ENCODE measurements around the gene PTPN1.
"Not testable (repeated sequence)": the region's sequence is repeated elsewhere in the genome, so short reads cannot be mapped to it uniquely, and the experiment has no call there.

Gene PTPN1

GRCh38 chr20:50528804-50529351 is 18.7 kb downstream of the PTPN1 start:
- Histone ChIP-seq H3K9me3 (ENCODE audit: control insufficient read depth, low read length) (no peaks in the 10 kb centered on the region), H3K27me3 (ENCODE audit: control insufficient read depth, insufficient read depth, low read length) (no peaks in the 10 kb centered on the region), H3K9ac (ENCODE audit: low read length) (no peak overlapping the region), H3K36me3 (ENCODE audit: control insufficient read depth, insufficient read depth, low read length) (no peaks in the 10 kb centered on the region), H3K4me3 (ENCODE audit: low read length) (no peak overlapping the region), H3K4me1 (ENCODE audit: control insufficient read depth, insufficient read depth, low read length) (peaks cover 21% of the 10 kb centered on the region)

DNA sequence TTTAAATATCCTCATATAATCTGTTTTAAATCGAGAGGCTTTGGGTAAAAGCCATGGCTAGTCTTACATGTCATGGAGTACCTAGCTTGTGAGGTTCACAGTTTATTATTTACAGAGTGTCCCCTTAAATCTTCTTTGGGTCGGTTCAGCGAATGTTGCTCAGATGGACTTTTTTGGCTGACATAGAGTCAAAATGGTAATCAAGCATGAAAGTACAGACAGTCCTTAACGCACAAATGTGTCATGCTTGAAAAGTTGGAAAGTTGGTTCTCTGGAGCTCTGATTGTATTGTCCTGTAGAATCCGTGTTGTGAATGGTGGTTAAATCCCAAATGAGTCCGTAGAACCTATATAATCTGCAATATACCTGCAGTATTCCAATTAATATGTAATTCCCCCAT is 22.0 kb downstream of the PTPN1 start:
- no peaks in the 10 kb centered on the region for H3K27me3 ChIP-seq (ENCODE audit: control insufficient read depth, insufficient read depth, low read length)
- no peak overlapping the region for H3K4me3 ChIP-seq (ENCODE audit: low read length)
- H3K4me1 ChIP-seq (ENCODE audit: control insufficient read depth, insufficient read depth, low read length) = peaks cover 9% of the 10 kb centered on the region
- no peaks in the 10 kb centered on the region for H3K9me3 ChIP-seq (ENCODE audit: control insufficient read depth, low read length)
- no peaks in the 10 kb centered on the region for H3K36me3 ChIP-seq (ENCODE audit: control insufficient read depth, insufficient read depth, low read length)
- no peak overlapping the region for H3K9ac ChIP-seq (ENCODE audit: low read length)

DNA sequence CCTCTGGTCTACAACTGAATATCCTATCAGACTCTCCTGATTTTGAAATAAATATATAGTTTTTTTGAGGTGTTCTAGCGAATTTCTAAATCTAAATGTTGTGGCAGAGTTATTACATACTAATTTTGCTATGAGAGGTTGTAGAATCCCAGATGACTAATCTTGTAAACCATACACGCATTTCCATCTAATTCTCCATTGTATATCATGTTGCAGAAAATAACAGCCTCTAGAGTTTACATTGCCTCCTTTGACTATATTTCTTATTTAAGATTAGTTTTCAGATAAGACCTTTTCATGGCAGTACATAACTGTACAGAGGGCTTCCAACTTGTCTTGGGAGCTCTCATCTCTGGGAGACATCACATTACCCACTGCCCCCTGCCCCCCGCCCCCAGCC is 22.9 kb downstream of the PTPN1 start:
- Histone ChIP-seq H3K4me1 (ENCODE audit: control insufficient read depth, insufficient read depth, low read length) (peaks cover 6% of the 10 kb centered on the region), H3K4me3 (ENCODE audit: low read length) (no peak overlapping the region), H3K36me3 (ENCODE audit: control insufficient read depth, insufficient read depth, low read length) (no peaks in the 10 kb centered on the region)

DNA sequence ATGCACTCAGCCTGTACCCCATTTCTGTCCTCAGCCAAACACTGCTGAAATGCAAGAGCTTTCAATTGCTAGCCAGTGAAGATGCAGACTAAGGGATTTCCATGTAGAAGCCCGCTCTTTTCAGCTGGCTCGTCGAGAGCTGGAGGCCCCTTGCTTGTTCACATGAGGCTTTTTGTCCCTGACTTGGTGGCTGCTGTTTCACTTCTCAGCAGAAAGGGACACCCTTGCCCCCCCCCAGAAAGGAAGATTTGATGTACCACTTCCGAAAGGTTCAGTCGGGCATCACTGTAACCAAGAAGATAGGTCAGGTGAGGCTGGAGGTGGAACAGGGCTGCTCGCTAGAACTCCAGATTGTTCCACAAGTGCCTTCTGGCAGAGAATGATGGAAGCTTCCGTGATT is 23.3 kb downstream of the PTPN1 start:
- no peak overlapping the region for H3K9ac ChIP-seq (ENCODE audit: low read length)
- H3K9me3 ChIP-seq (ENCODE audit: control insufficient read depth, low read length) = no peaks in the 10 kb centered on the region
- H3K4me3 ChIP-seq (ENCODE audit: low read length) = no peak overlapping the region
- no peaks in the 10 kb centered on the region for H3K36me3 ChIP-seq (ENCODE audit: control insufficient read depth, insufficient read depth, low read length)
- H3K4me1 ChIP-seq (ENCODE audit: control insufficient read depth, insufficient read depth, low read length) = peaks cover 5% of the 10 kb centered on the region
- H3K27me3 ChIP-seq (ENCODE audit: control insufficient read depth, insufficient read depth, low read length) = no peaks in the 10 kb centered on the region

More for the DNA sequence above, 22.9 kb downstream of the PTPN1 start:
- Histone ChIP-seq H3K27me3 (ENCODE audit: control insufficient read depth, insufficient read depth, low read length) (no peaks in the 10 kb centered on the region), H3K9me3 (ENCODE audit: control insufficient read depth, low read length) (no peaks in the 10 kb centered on the region), H3K9ac (ENCODE audit: low read length) (no peak overlapping the region)

- Histone ChIP-seq H3K36me3 (ENCODE audit: control insufficient read depth, insufficient read depth, low read length) (no peaks in the 10 kb centered on the region), H3K27me3 (ENCODE audit: control insufficient read depth, insufficient read depth, low read length) (no peaks in the 10 kb centered on the region), H3K4me3 (ENCODE audit: low read length) (no peak overlapping the region), H3K9me3 (ENCODE audit: control insufficient read depth, low read length) (no peaks in the 10 kb centered on the region), H3K4me1 (ENCODE audit: control insufficient read depth, insufficient read depth, low read length) (peaks cover 5% of the 10 kb centered on the region), H3K9ac (ENCODE audit: low read length) (no peak overlapping the region)
Measured at GRCh38 chr20:50534567-50534966, 24.4 kb downstream of the PTPN1 start.

- no peak overlapping the region for H3K4me3 ChIP-seq (ENCODE audit: low read length)
- no peak overlapping the region for H3K9ac ChIP-seq (ENCODE audit: low read length)
- no peaks in the 10 kb centered on the region for H3K9me3 ChIP-seq (ENCODE audit: control insufficient read depth, low read length)
- H3K36me3 ChIP-seq (ENCODE audit: control insufficient read depth, insufficient read depth, low read length) = no peaks in the 10 kb centered on the region
- H3K4me1 ChIP-seq (ENCODE audit: control insufficient read depth, insufficient read depth, low read length) = peaks cover 5% of the 10 kb centered on the region
- no peaks in the 10 kb centered on the region for H3K27me3 ChIP-seq (ENCODE audit: control insufficient read depth, insufficient read depth, low read length)
Measured at GRCh38 chr20:50535162-50535561, 25.0 kb downstream of the PTPN1 start.

DNA sequence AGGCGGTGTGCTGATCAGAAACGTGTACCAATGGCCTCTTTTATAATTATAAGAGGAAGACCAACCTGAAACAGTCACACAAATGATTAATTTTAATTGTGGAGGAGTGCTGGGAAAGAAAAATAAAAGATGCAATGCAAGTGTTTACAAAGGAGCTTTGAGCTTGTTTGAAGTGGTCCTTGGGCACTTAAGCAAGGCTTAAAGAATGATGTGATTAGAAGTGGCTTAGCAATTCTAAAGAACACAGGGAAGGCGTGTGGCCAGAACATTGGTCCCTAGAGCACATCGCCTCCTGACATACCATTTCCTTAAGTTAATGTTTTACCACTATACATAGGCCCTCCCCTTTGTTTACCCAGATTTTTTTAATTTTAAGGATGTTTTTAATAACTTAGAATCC is 26.1 kb downstream of the PTPN1 start:
- Histone ChIP-seq H3K9me3 (ENCODE audit: control insufficient read depth, low read length) (no peaks in the 10 kb centered on the region), H3K36me3 (ENCODE audit: control insufficient read depth, insufficient read depth, low read length) (no peaks in the 10 kb centered on the region), H3K4me1 (ENCODE audit: control insufficient read depth, insufficient read depth, low read length) (peaks cover 5% of the 10 kb centered on the region), H3K4me3 (ENCODE audit: low read length) (no peak overlapping the region), H3K9ac (ENCODE audit: low read length) (no peak overlapping the region), H3K27me3 (ENCODE audit: control insufficient read depth, insufficient read depth, low read length) (no peaks in the 10 kb centered on the region)

- Histone ChIP-seq H3K9me3 (ENCODE audit: control insufficient read depth, low read length) (no peaks in the 10 kb centered on the region), H3K36me3 (ENCODE audit: control insufficient read depth, insufficient read depth, low read length) (no peaks in the 10 kb centered on the region), H3K4me3 (ENCODE audit: low read length) (no peak overlapping the region), H3K4me1 (ENCODE audit: control insufficient read depth, insufficient read depth, low read length) (peaks cover 5% of the 10 kb centered on the region), H3K9ac (ENCODE audit: low read length) (no peak overlapping the region), H3K27me3 (ENCODE audit: control insufficient read depth, insufficient read depth, low read length) (no peaks in the 10 kb centered on the region)
Measured at GRCh38 chr20:50537546-50538201, 27.5 kb downstream of the PTPN1 start.

GRCh38 chr20:50538276-50538675 is 28.1 kb downstream of the PTPN1 start:
- no peaks in the 10 kb centered on the region for H3K36me3 ChIP-seq (ENCODE audit: control insufficient read depth, insufficient read depth, low read length)
- peaks cover 5% of the 10 kb centered on the region for H3K4me1 ChIP-seq (ENCODE audit: control insufficient read depth, insufficient read depth, low read length)
- no peak overlapping the region for H3K9ac ChIP-seq (ENCODE audit: low read length)
- H3K4me3 ChIP-seq (ENCODE audit: low read length) = no peak overlapping the region
- H3K27me3 ChIP-seq (ENCODE audit: control insufficient read depth, insufficient read depth, low read length) = no peaks in the 10 kb centered on the region
- no peaks in the 10 kb centered on the region for H3K9me3 ChIP-seq (ENCODE audit: control insufficient read depth, low read length)

GRCh38 chr20:50539798-50540197 is 29.6 kb downstream of the PTPN1 start:
- not testable (repeated sequence) for H3K36me3 ChIP-seq (ENCODE audit: control insufficient read depth, insufficient read depth, low read length); H3K4me3 ChIP-seq (ENCODE audit: low read length); H3K4me1 ChIP-seq (ENCODE audit: control insufficient read depth, insufficient read depth, low read length); H3K9me3 ChIP-seq (ENCODE audit: control insufficient read depth, low read length); H3K27me3 ChIP-seq (ENCODE audit: control insufficient read depth, insufficient read depth, low read length); H3K9ac ChIP-seq (ENCODE audit: low read length)

DNA sequence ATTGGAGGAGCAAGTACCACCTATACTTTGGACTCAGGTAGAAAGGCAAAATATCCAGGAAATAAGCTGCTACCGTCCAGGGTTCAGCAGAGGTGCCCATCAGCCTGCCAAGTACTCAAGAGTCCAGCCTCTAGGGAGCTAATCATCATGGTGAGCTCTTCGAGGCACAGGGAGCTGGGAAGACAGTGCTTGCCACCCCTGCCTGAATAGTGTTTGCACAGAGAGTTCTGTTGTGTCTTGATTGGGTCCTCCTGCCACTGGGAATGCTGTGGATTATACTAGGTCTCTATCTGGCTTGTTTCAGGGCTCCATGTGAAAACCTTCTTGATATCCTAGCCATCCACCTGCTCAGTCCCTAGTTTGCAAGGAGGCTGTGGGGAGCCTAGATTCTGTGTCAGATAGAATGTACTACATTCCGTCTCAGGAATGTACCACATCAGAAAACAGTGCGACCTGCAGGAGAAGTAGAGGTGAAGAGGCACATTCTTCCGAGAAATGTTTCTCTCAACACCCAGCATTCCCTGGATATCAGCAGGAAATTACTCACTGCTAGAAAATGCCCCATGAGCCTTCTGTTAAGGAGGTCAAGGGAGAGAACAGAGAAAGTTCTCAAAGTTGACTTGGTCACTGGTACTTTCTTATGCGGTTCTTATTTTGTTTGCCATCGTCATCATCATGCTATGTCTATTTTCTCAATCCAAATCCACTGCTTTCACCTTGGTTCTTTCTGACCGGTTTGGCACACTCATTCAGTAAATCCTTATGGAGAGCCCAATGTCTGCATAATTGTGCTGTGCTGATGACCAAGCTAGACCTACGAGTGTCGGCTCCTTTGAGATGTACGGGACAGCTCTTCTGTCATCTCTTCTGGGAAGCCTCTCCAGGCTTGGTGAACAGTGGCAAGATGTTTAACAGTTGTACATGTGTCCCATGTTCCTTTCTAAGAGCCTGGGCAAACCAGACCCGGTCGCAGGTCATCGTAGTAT is 30.7 kb downstream of the PTPN1 start:
- H3K27me3 ChIP-seq (ENCODE audit: control insufficient read depth, insufficient read depth, low read length) = no peaks in the 10 kb centered on the region
- H3K4me3 ChIP-seq (ENCODE audit: low read length) = no peak overlapping the region
- H3K9ac ChIP-seq (ENCODE audit: low read length) = no peak overlapping the region
- H3K4me1 ChIP-seq (ENCODE audit: control insufficient read depth, insufficient read depth, low read length) = peaks cover 5% of the 10 kb centered on the region
- no peaks in the 10 kb centered on the region for H3K9me3 ChIP-seq (ENCODE audit: control insufficient read depth, low read length)
- H3K36me3 ChIP-seq (ENCODE audit: control insufficient read depth, insufficient read depth, low read length) = no peaks in the 10 kb centered on the region

- no peaks in the 10 kb centered on the region for H3K27me3 ChIP-seq (ENCODE audit: control insufficient read depth, insufficient read depth, low read length)
- no peak overlapping the region for H3K9ac ChIP-seq (ENCODE audit: low read length)
- no peak overlapping the region for H3K4me3 ChIP-seq (ENCODE audit: low read length)
Measured at GRCh38 chr20:50541606-50542041, 31.4 kb downstream of the PTPN1 start.

More at GRCh38 chr20:50541606-50542041, 31.4 kb downstream of the PTPN1 start:
- peaks cover 5% of the 10 kb centered on the region for H3K4me1 ChIP-seq (ENCODE audit: control insufficient read depth, insufficient read depth, low read length)
- H3K9me3 ChIP-seq (ENCODE audit: control insufficient read depth, low read length) = no peaks in the 10 kb centered on the region
- H3K36me3 ChIP-seq (ENCODE audit: control insufficient read depth, insufficient read depth, low read length) = no peaks in the 10 kb centered on the region
